Forelimb muscle (tissue), 1 donor: Measurements from ENCODE around the gene GFM1. TPM values are rescaled to one million over a fixed set of nuclear protein-coding genes. Genes with fewer than 3 reads are reported as not detected.
"Not testable (repeated sequence)": the region's sequence is repeated elsewhere in the genome, so short reads cannot be mapped to it uniquely, and the experiment has no call there.

Source experiments
- DNase-seq: peaks from one replicate; pipeline ENCODE4 v3.0.0-alpha.2; 2013; ENCODE audit warnings: low read depth
- polyA plus RNA-seq: library from polyadenylated mRNA; unstranded; fragments of 120-200 nt; gene quantifications from one replicate; pipeline ENCODE4 v1.2.1, GENCODE V29; 2013; ENCODE audit not compliant: insufficient read length

The GFM1 gene
- polyA plus RNA-seq, 1 donor = 36.5 TPM

- DNase-seq = no peak
These were observed 34.4 kb downstream of the GFM1 start for GRCh38 chr3:158678687-158679086.

- DNase-seq = no peak
These were observed 35.2 kb downstream of the GFM1 start for GRCh38 chr3:158679547-158680000.

- no peak for DNase-seq
These were observed 36.5 kb downstream of the GFM1 start for GRCh38 chr3:158680861-158681260.

GRCh38 chr3:158683230-158683962, 39.1 kb downstream of the GFM1 start:
- DNase-seq = no peak

GRCh38 chr3:158685159-158685558, 40.8 kb downstream of the GFM1 start:
- no peak for DNase-seq

- not testable (repeated sequence) for DNase-seq
These were observed 49.6 kb downstream of the GFM1 start for GRCh38 chr3:158693866-158694456.

- no peak for DNase-seq
These were observed 52.3 kb downstream of the GFM1 start for GRCh38 chr3:158696618-158697017.

GRCh38 chr3:158700559-158700958, 56.2 kb downstream of the GFM1 start:
- DNase-seq = no peak

GRCh38 chr3:158701420-158702065, 57.2 kb downstream of the GFM1 start:
- no peak for DNase-seq

- DNase-seq = no peak
These were observed 58.6 kb downstream of the GFM1 start for GRCh38 chr3:158702815-158703481.

GRCh38 chr3:158703566-158703965, 59.2 kb downstream of the GFM1 start:
- DNase-seq = no peak

GRCh38 chr3:158709666-158710083, 65.3 kb downstream of the GFM1 start:
- no peak for DNase-seq

GRCh38 chr3:158710601-158711000, 66.3 kb downstream of the GFM1 start:
- no peak for DNase-seq

GRCh38 chr3:158711886-158712285, 67.6 kb downstream of the GFM1 start:
- no peak for DNase-seq

GRCh38 chr3:158712443-158712842, 68.1 kb downstream of the GFM1 start:
- no peak for DNase-seq

- DNase-seq = no peak
These were observed 68.8 kb downstream of the GFM1 start for GRCh38 chr3:158713094-158713499.

- no peak for DNase-seq
These were observed 73.2 kb downstream of the GFM1 start for GRCh38 chr3:158717576-158717975.

GRCh38 chr3:158718490-158719170, 74.3 kb downstream of the GFM1 start:
- no peak for DNase-seq

GRCh38 chr3:158722108-158722507, 77.8 kb downstream of the GFM1 start:
- DNase-seq = no peak

GRCh38 chr3:158723991-158724390, 79.7 kb downstream of the GFM1 start:
- no peak for DNase-seq

- no peak for DNase-seq
These were observed 81.2 kb downstream of the GFM1 start for GRCh38 chr3:158725348-158726011.
